HCT116 (cell line): ENCODE measurements around the gene NDUFS2. TPM values are rescaled to one million over a fixed set of nuclear protein-coding genes. Genes with fewer than 3 reads are reported as not detected.
A peak's percentile ranks its signal among the peaks of the same experiment; 100 is the strongest.

ENCODE experiments used
- ATAC-seq: fragments of 200-7000 bp; cut with Tn5 transposase; 2 replicates; pipeline ENCODE4 v1.9.1; 2020; ENCODE audit warnings: mild to moderate bottlenecking, moderate library complexity
- BruUV-seq: library from RNA; stranded (reverse); fragments of 400-500 nt; replicated peaks from 2 replicates; lab custom pipeline; 2021; lab: Mats Ljungman, UMichigan
- CTCF ChIA-PET: fragments of 300-600 bp; sonication (Branson Sonifier 250); formaldehyde crosslinking; loops from one replicate; lab custom pipeline; 2021; ENCODE audit warnings: antibody characterized with exemption; lab: Charles Lee
- POLR2A ChIA-PET: fragments of 300-600, 350-600 bp; sonication (Branson Sonifier 250); formaldehyde crosslinking; loops from one replicate; lab custom pipeline; 2021; ENCODE audit warnings: antibody characterized with exemption; lab: Charles Lee
- RAD21 ChIA-PET, 2 experiments: fragments of 300-600 bp; sonication (Branson Sonifier 250); formaldehyde crosslinking; loops; one replicate each; lab custom pipeline; 2023; ENCODE audit warnings: low total read pairs in 2 of 2; ENCODE audit not compliant: uncharacterized antibody in 2 of 2, unreplicated experiment in 2 of 2, low non-redundant PET in 1 of 2; lab: Charles Lee
- DNase-seq: peaks from one replicate; pipeline ENCODE4 v3.0.0-alpha.2; 2010; ENCODE audit warnings: low read depth, low spot score
- H2AFZ ChIP-seq: fragments of 200-600 bp; shearing (Covaris generic), sonication (generic); 2 replicates; pipeline ENCODE4 v1.6.1; 2017; ENCODE audit warnings: low read depth, mixed run types, mixed read lengths, antibody characterized with exemption, low read length; ENCODE audit not compliant: poor library complexity, severe bottlenecking
- H3K27ac ChIP-seq: 2 replicates; pipeline ENCODE4 v1.5.1; 2012; ENCODE audit warnings: low read depth, low read length
- H3K27me3 ChIP-seq: fragments of 200-600 bp; sonication (generic); 2 replicates; pipeline ENCODE4 v1.6.1; 2016; ENCODE audit warnings: mixed run types, low read length, mixed read lengths; ENCODE audit not compliant: insufficient read depth
- H3K36me3 ChIP-seq, 2 experiments: fragments of 200-500 bp in 1 of 2; fragments of 200-600 bp in 1 of 2; sonication (Bioruptor generic) in 1 of 2; sonication (generic) in 1 of 2; 2 replicates each; pipeline versions ENCODE4 v1.5.1 to v1.6.1; 2014 to 2016; ENCODE audit warnings: low read length in 2 of 2, inconsistent platforms in 1 of 2, mixed read lengths in 1 of 2, mixed run types in 1 of 2; ENCODE audit not compliant: insufficient read depth in 2 of 2, control insufficient read depth in 1 of 2
- H3K4me1 ChIP-seq, 2 experiments: fragments of 200-600 bp in 1 of 2; sonication (generic) in 1 of 2; 2 replicates each; pipeline versions ENCODE4 v1.5.1 to v1.6.1; 2012 to 2017; ENCODE audit warnings: low read length in 2 of 2, inconsistent platforms in 1 of 2, mild to moderate bottlenecking in 1 of 2, mixed read lengths in 1 of 2, mixed run types in 1 of 2, moderate library complexity in 1 of 2; ENCODE audit not compliant: insufficient read depth in 2 of 2, control insufficient read depth in 1 of 2
- H3K4me2 ChIP-seq: fragments of 200-600 bp; sonication (generic); 2 replicates; pipeline ENCODE4 v1.6.1; 2017; ENCODE audit warnings: mixed run types, low read length, mixed read lengths
- H3K4me3 ChIP-seq, 2 experiments: fragments of 200-600 bp in 1 of 2; sonication (generic) in 1 of 2; replicated peaks in 1 of 2; 2 replicates each; pipeline ENCODE4 v1.5.1; 2011 to 2016; ENCODE audit warnings: low read length in 2 of 2, control low read depth in 1 of 2, low read depth in 1 of 2, mild to moderate bottlenecking in 1 of 2, mixed read lengths in 1 of 2, mixed run types in 1 of 2
- H3K79me2 ChIP-seq: fragments of 200-600 bp; sonication (generic); 2 replicates; pipeline ENCODE4 v1.6.1; 2017; ENCODE audit warnings: mild to moderate bottlenecking, mixed run types, low read length, moderate library complexity, mixed read lengths; ENCODE audit not compliant: insufficient read depth
- H3K9ac ChIP-seq: fragments of 200-600 bp; sonication (generic); 2 replicates; pipeline ENCODE4 v1.6.1; 2016; ENCODE audit warnings: low read length, mixed read lengths
- H3K9me2 ChIP-seq: fragments of 200-600 bp; sonication (generic), shearing (Covaris generic); 2 replicates; pipeline ENCODE4 v1.6.1; 2017; ENCODE audit warnings: mixed run types, mild to moderate bottlenecking, moderate library complexity; ENCODE audit not compliant: insufficient read depth
- H3K9me3 ChIP-seq, 2 experiments: fragments of 200-500 bp in 1 of 2; fragments of 200-600 bp in 1 of 2; sonication (Bioruptor generic) in 1 of 2; sonication (generic) in 1 of 2; 2 replicates each; pipeline ENCODE4 v1.6.1; 2014 to 2017; ENCODE audit warnings: low read length in 2 of 2, mixed read lengths in 2 of 2, inconsistent platforms in 1 of 2, low read depth in 1 of 2, mild to moderate bottlenecking in 1 of 2, mixed run types in 1 of 2, moderate library complexity in 1 of 2; ENCODE audit not compliant: control insufficient read depth in 1 of 2, insufficient read depth in 1 of 2
- H4K20me1 ChIP-seq: fragments of 200-600 bp; sonication (generic), shearing (Covaris generic); 2 replicates; pipeline ENCODE4 v1.6.1; 2017; ENCODE audit warnings: mixed run types, mild to moderate bottlenecking, moderate library complexity; ENCODE audit not compliant: insufficient read depth
- ATF3 ChIP-seq: IDR thresholded peaks from 2 replicates; pipeline ENCODE4 v1.6.1; 2012
- CTCF ChIP-seq, 3 experiments: fragments of 200-600 bp in 1 of 3; sonication (generic) in 1 of 3; IDR thresholded peaks in 2 of 3; conservative IDR thresholded peaks in 1 of 3; 2 replicates each; pipeline ENCODE4 v1.5.1; 2012 to 2017; ENCODE audit warnings: low read depth in 2 of 3, low read length in 2 of 3, antibody characterized with exemption in 1 of 3, borderline replicate concordance in 1 of 3, control low read depth in 1 of 3, mild to moderate bottlenecking in 1 of 3, mixed read lengths in 1 of 3, mixed run types in 1 of 3, moderate library complexity in 1 of 3; ENCODE audit not compliant: insufficient read depth in 1 of 3
- EGR1 ChIP-seq: IDR thresholded peaks from 2 replicates; pipeline ENCODE4 v1.6.1; 2012; ENCODE audit warnings: low read depth
- EZH2 ChIP-seq: fragments of 200-600 bp; sonication (generic); IDR thresholded peaks from 2 replicates; pipeline ENCODE4 v1.6.1; 2017; ENCODE audit warnings: antibody characterized with exemption, mixed run types
- EZH2phosphoT487 ChIP-seq: fragments of 200-600 bp; IDR thresholded peaks from 2 replicates; pipeline ENCODE4 v1.6.1; 2018; ENCODE audit warnings: antibody characterized with exemption, borderline replicate concordance
- FOSL1 ChIP-seq: IDR thresholded peaks from 2 replicates; pipeline ENCODE4 v1.6.1; 2012; ENCODE audit warnings: low read depth
- JUND ChIP-seq: IDR thresholded peaks from 2 replicates; pipeline ENCODE4 v1.6.1; 2012
- POLR2AphosphoS5 ChIP-seq: IDR thresholded peaks from 2 replicates; pipeline ENCODE4 v1.6.1; 2011; ENCODE audit warnings: mild to moderate bottlenecking, low read depth, low read length, moderate library complexity
- SIN3A ChIP-seq: IDR thresholded peaks from 2 replicates; pipeline ENCODE4 v1.6.1; 2012; ENCODE audit warnings: low read depth
- SP1 ChIP-seq: IDR thresholded peaks from 2 replicates; pipeline ENCODE4 v1.6.1; 2012; ENCODE audit warnings: low read depth
- SRF ChIP-seq: IDR thresholded peaks from 2 replicates; pipeline ENCODE4 v1.6.1; 2012; ENCODE audit warnings: low read depth
- TCF7L2 ChIP-seq: IDR thresholded peaks from 2 replicates; pipeline ENCODE4 v1.7.0; 2011; ENCODE audit warnings: borderline replicate concordance, inconsistent platforms; ENCODE audit not compliant: insufficient read depth, insufficient read length; ENCODE audit errors: extremely low read depth
- YY1 ChIP-seq: IDR thresholded peaks from 2 replicates; pipeline ENCODE4 v1.6.1; 2011; ENCODE audit warnings: low read length, low read depth, moderate library complexity, mild to moderate bottlenecking; ENCODE audit not compliant: insufficient replicate concordance; ENCODE audit errors: extremely low read depth
- ZBTB33 ChIP-seq: IDR thresholded peaks from 2 replicates; pipeline ENCODE4 v1.6.1; 2011; ENCODE audit warnings: mild to moderate bottlenecking, low read length, moderate library complexity; ENCODE audit not compliant: insufficient replicate concordance; ENCODE audit errors: extremely low read depth
- ZFX ChIP-seq: fragments of 450-650 bp; IDR thresholded peaks from 2 replicates; pipeline ENCODE4 v1.6.1; 2017
- ZNF274 ChIP-seq: fragments of 200-500 bp; sonication (Bioruptor generic); IDR thresholded peaks from 2 replicates; pipeline ENCODE4 v1.6.1; 2014; ENCODE audit warnings: mild to moderate bottlenecking, low read depth, low read length, inconsistent platforms
- intact Hi-C: fragments of 100-400 bp; cut with micrococcal nuclease; formaldehyde crosslinking; loops from 2 replicates; pipeline ENCODE4 v1.10.0; 2022
- total RNA-seq: library from RNA; stranded (reverse); gene quantifications from one replicate; pipeline ENCODE4 v1.2.1, GENCODE V29; 2021; ENCODE audit not compliant: unreplicated experiment

The NDUFS2 gene
- total RNA-seq, 1 experiment from 2014 or later: 82.7 TPM

DNA sequence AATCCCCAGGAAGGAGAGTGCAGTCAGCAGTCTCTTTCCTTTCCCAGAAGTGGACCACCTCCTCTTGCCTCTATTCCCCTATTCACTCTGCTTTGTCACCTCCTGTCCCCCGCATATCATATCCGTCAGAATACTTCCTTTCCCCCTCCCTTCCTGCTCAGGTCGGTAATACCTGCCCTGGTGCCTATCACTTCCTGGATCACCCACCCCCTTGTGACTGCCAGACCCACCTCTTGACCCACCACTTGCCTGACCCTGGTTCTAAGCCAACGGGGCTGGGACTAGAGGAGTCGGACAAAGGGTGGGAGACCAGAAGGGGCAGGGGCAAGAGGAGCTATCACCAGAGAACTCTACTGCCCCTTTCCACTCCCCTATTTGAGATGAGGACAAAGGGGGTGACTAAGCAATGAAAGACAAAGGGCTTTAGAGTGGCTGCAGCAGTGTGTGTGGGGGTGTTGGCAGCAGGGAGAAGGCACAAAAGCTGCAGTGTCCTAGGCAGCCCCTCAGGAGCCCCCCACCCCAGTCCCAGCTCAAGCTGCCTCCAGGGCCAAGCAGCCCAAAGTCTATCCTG, 1.7 kb upstream of the NDUFS2 start:
- Histone ChIP-seq H3K4me1 (peaks cover 8 to 38% of the 10 kb centered on the region in 2 experiments; a peak in 3 of 4 replicates), H3K9ac (no peak overlapping the region), H3K4me3 (no peak overlapping the region), H3K9me2 (no peaks in the 10 kb centered on the region), H3K36me3 (peaks cover 8 to 16% of the 10 kb centered on the region in 2 experiments; a peak in 2 of 4 replicates), H3K79me2 (peaks cover 27% of the 10 kb centered on the region), H3K27ac (no peak overlapping the region; the same call in 1 of the 2 replicates), H2AFZ (no peak overlapping the region), H3K4me2 (peak overlapping the region; percentile 89; the same call in 1 of the 2 replicates), H3K9me3 (no peaks in the 10 kb centered on the region), H3K27me3 (no peaks in the 10 kb centered on the region), H4K20me1 (no peaks in the 10 kb centered on the region)
- ChIA-PET RAD21 (no interaction called here), CTCF (no interaction called here), POLR2A (interaction anchor here (3.0 kb wide), 1 partner anchor 35 kb away, joined by 12 read pairs; the partner anchor contains the start of gene PPOX)
- DNase-seq (no peak), ATAC-seq (no peak)
- no TSS peak for BruUV-seq
- intact Hi-C loops: no loop called here
- TF ChIP-seq EGR1 (no peak), EZH2 (no peak), TCF7L2 (no peak), ZFX (no peak), SIN3A (no peak), YY1 (no peak), SRF (no peak), JUND (no peak), POLR2AphosphoS5 (no peak), ZBTB33 (no peak), ATF3 (no peak), CTCF (IDR thresholded peaks at IDR 0.05 in 2 of 3, conservative IDR thresholded peaks at IDR 0.05 in 1 of 3; ENCODE audit: borderline replicate concordance in 1 of 3, insufficient read depth in 1 of 3, low read depth in 2 of 3, low read length in 2 of 3) (no peak), FOSL1 (no peak), ZNF274 (no peak), EZH2phosphoT487 (no peak), SP1 (no peak)
